Stimulated activated CD8-positive, alpha-beta memory T cell treated with anti-CD3 and anti-CD28 coated beads, Interleukin-4, amount 100 ng/mL, for 24 hours (primary cell): ENCODE data around the gene SERPINA9.
"Not testable (repeated sequence)": the region's sequence is repeated elsewhere in the genome, so short reads cannot be mapped to it uniquely, and the experiment has no call there.

Experiments used
- DNase-seq: peaks from one replicate; pipeline ENCODE4 v3.0.0-alpha.2; 2020; ENCODE audit warnings: low read depth

Gene SERPINA9

DNA sequence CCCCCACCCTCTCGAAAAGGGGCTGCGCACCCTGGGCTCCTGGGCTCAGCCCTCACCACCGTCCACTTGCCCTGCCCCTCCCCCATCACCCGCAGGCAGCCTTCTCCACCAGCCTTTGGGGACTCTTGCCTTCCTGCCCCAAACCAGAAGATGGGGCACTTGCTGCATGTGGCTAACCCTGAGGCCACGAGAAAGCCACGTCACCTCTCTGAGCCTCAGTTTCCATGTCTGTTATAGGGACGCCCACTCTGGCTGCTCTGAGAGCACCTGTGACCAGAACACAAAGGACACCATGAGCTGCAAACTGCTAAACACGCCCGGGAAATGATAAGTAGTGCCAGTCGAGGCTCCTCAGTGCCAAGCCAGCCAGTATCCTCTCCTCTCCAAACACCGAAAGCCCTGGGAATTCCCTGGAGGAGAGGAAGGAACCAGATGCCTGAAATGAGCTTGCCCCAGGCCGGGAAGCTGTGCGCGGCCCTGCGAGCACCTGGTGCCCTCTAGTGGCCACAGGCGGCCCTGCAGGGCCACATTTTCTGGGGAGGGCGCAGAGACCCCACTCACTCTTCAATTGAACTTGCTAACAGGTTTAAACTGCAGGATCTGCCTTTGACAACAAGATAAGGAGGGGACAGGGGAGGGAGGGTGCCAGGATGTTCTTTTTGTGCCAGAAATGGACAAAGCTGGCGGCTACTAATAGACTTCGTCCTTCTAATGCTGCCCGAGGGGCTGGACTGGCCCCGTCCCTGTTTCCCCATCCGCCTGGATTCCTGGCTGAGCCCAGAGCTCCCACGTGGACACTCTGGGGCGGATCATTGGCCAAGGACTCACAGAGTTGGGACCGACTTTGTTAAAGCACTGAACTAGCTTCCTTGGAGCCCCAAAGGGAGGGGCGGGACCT, 10.2 kb upstream of the SERPINA9 start:
- peak; percentile 13 for DNase-seq

DNA sequence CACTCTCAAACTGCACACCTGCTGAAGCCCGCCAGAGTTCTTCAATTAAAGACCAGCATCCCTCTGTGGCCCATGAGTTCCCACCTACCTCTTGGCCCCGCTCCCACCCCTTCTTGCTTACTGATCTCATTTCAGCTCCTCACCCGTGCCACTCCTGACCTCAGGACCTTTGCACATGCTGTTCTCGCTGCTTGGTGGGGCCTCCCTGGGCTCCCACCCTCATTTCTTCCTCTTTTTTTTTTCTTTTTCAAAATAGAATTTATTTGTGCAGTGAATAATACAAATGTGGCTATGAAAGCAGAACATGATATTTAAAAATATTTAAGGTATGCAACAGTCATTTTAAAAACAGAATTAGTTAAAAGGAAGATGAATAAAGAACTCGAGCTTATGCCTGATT, 8.5 kb upstream of the SERPINA9 start:
- DNase-seq: no peak

DNA sequence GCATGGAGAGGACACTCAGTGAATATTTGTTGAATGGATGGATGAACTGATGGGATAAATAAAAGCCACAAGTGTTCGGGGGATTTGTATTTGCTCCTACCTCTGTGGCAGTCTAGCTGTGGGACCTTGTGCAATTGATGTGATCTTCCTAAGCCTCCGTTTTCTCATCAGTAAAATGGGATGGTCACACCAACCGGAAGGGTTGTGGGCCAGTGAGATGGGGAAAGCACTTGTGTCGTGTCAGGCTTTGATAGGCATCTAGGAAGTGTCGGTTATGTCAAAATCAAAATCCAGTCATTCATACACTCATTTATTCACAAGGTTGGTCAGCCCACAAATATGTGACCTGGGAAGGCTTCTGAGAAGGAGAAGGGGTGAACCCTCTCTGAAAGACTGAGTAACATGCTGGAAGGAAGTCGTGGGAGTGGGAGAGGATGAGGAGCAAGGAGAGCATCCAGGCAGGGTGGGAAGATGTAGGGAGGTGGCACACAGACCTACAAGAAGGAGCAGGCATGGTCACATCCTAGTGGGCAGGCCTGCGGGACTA, 7.8 kb upstream of the SERPINA9 start:
- DNase-seq: no peak

DNA sequence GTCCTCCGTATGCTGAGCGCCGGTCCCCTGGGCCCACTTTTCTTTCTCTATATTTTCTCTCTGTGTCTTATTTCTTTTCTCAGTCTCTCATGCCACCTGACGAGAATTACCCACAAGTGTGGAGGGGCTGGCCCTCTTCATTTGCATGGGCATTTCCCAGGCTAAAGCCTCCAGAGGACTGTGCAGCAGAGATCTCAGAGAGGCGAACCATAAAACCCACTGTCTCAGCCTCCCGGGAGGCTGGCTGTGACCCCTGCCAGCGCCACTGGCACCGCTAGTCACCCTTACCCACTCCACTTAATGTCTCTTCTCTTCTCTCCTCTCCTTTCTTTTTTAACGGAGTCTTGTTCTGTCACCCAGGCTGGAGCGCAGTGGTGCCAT, 7.1 kb upstream of the SERPINA9 start:
- no peak for DNase-seq

DNA sequence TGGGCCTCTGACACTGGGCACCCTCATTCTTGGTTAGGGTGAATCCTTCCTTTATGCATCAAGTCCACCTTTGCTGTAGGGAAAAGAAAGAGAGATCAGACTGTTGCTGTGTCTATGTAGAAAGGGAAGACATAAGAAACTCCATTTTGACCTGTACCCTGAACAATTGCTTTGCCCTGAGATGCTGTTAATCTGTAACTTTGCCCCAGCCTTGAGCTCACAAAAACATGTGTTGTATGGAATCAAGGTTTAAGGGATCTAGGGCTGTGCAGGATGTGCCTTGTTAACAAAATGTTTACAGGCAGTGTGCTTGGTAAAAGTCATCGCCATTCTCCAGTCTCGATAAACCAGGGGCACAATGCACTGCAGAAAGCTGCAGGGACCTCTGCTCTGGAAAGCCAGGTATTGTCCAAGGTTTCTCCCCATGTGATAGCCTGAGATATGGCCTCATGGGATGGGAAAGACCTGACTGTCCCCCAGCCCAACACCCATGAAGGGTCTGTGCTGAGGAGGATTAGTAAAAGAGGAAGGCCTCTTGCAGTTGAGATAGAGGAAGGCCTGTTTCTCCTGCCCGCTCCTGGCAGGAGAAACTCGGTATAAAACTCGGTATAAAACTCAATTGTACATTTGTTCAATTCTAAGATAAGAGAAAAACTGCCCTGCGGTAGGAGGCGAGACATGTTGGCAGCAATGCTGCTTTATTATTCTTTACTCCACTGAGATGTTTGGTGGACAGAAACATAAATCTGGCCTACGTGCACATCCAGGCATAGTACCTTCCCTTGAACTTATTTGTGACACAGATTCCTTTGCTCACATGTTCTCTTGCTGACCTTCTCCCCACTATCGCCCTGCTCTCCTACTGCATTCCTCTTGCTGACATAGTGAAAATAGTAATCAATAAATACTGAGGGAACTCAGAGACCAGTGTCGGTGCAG, 6.4 kb upstream of the SERPINA9 start:
- DNase-seq: not testable (repeated sequence)

DNA sequence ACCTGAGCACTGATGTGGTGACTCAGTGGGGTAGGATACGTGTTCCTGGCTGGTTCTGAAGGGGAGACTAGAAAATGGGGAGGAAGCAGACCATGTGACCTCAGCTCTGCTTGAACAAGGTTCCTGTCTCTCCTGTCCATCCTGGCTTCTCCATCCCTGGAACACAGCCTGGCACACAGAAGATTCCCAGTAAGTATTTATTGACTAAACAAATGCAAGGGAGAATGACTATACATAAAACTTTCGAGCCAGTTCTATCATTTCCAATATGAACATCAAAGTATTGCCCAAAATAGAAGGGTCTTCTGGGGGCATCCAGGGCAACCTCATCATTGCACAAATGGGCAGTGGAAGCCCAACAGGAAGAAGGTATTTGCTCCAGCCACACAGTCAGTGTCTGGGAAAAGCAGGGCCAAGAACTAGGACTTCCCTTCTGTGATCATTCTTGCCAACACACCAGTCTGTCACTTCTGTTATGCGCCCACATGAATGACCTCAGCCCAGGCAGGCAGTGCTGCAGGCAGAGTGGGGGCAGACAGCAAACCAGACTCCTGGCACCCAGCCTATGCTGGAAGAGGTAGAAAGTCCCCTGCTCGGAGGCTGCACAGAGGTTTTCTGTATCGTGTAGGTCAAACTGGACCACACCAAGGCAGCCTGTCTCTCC, 5.6 kb upstream of the SERPINA9 start:
- no peak for DNase-seq

DNA sequence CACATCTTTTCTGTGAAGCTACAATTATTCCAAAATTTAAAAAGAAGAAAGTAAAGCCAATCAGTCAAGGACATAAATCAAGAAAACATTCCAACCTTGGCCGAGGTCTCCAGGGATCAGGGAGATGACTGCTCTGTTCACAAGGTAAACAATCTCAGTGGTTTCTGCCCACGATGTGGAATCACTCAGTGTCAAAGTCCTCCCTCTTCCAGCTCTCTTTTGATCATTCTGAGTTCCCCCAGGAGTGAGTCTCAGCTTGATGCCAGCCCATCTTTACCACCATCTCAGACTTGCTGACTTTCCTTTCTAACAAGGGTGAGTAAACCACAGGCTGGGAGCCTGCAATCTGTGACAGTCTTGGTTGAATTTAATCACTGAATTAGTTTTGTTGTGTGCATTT, 4.8 kb upstream of the SERPINA9 start:
- no peak for DNase-seq

DNA sequence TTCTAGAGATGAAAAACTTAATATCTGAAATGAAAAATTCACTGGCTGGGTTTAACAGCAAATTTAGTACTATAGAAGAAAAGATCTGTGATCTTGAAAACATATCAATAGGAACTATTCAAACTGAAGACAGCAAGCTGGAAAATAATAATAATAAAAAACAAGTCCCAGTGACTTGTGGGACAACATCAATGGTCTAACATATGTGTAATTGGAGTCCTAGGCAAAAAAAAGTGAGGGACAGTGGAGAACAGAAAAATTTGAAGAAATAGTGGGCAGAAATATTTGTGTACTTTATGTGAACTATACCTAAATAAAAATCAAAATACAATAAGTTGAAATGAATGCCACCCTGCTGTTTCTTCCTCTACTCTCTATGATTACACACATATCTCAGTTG, 2.4 kb upstream of the SERPINA9 start:
- DNase-seq: no peak

DNA sequence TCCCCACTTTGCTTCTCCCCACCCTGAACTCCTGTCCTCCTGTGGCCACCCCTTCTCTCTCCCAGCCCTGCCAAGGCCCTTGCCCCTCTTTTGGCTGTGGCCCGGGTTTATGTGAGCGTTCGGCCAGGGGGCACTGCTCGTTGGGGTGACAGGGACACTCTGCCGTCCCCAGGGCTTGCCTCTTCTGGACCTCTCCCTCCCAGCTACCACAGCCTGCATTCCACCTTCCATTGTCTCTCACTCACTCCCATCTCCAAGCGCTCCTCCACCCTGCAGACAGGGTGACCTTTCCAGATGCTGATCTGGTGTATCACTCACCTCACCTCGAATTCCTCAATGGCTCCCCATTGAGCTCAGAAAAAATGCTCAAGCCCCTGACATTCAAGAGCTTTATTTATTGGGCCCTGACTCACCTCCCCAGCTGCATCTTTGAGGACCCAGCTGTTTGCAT, 1.4 kb downstream of the SERPINA9 start:
- DNase-seq: no peak

DNA sequence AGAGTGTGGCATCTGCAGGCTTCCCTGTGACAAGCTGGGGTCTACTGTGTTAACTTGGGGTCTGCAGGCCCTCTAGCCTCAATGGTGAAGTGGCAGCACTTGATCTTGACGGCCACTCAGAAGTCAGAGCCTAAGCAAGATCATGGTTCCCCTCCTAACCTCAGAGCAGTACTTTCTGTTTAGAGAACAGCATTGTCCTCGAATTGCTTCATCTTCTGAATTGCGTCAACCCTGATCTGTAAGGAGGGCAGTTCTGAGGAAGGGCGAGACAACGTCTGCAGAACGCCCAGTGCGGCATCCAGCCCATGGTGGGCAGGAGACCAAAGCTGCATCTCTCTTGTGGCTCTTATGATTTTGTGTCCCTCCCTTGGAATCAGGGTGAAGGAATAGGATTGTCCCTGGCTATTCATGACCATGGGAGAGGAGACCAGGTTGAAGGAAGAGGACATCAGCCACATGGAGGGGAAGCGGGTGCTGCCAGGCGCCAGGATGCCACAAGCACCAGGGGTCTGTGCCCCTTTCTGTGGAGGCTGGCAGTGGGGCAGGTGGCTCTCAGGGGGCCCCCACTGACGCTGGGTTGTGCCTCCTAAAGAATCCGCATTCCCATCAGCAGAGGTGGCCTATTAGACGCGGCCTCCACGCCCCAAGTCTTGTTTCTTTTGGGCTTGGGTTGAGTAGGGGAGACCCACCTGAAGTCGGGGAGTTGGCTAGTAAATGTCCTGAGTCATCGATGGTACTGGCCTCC, 2.2 kb downstream of the SERPINA9 start:
- no peak for DNase-seq

DNA sequence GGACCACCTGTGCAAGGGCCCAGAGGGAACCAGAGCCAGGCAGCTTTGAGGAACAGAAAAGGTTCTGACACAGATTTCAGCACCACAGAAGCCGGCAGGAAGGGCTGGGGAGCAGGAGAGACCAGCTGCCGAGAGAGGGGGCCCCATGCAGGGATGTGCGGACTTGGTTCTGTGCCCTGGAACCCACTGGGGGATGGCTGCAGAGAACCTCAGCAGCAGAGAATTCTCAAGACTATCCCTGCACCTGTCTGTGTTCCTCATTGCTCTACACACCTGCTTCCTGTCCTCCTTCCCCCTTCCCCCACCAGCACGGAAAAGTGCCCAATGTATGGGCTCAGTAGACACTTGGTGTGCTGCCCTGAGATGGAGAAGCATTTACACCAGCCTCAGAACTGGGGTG, 3.2 kb downstream of the SERPINA9 start:
- DNase-seq: no peak

DNA sequence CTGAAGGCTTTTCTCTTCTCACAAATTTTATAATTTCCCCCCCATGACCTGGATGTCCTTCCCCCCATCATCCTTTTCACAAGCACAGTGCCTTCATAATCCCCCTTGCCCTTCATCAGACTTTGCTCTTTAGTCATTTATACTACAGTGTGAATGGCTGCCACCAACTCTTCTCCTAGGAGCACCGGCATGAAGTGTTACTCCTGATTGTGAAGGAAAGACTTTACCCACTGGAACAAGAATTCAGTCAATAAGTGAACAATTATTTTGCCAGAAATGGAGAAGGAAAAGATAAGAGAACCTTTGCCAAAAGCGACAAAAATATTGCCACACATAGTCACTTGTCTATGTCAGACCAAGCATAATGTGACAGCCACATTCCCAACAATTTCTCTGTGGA, 5.0 kb downstream of the SERPINA9 start:
- no peak for DNase-seq

DNA sequence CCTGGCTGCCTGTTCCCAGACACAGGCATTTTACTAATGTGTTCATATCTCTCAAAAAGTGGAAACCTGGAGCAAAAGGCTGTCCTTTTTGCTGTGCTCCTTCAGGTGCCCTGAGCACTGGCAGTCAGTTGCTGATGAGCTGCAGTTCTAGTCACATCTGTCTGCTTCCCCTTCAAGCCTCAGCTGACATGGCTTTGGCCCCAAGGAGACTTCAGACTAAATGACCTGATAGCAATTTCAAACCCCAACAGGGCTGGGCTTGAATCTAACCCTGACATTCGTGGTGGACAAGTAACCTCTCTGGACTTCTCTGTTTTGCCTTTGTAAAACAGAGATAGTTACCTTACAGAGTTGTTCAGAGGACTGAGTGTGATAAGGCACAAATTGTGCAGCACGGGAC, 5.7 kb downstream of the SERPINA9 start:
- no peak for DNase-seq

DNA sequence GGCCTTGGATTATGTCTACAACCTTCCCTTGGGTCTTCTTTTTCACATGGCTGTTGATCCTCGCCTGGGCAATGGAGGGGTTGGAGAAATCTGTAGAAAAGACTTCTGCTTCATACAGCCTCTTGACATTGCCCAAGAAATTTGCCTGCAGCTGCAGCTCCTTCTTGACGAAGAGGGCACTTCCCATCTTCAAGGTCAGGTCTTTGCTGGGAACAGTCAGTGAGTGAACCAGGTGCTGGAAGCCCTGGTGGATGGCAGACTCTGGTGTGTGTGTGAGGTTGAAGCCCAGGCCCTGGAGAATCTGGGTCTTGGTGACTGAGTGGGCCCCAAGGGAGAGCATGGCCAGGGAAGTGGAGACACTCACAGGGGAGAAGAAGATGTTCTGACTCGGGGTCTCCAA, 6.7 kb downstream of the SERPINA9 start:
- no peak for DNase-seq

DNA sequence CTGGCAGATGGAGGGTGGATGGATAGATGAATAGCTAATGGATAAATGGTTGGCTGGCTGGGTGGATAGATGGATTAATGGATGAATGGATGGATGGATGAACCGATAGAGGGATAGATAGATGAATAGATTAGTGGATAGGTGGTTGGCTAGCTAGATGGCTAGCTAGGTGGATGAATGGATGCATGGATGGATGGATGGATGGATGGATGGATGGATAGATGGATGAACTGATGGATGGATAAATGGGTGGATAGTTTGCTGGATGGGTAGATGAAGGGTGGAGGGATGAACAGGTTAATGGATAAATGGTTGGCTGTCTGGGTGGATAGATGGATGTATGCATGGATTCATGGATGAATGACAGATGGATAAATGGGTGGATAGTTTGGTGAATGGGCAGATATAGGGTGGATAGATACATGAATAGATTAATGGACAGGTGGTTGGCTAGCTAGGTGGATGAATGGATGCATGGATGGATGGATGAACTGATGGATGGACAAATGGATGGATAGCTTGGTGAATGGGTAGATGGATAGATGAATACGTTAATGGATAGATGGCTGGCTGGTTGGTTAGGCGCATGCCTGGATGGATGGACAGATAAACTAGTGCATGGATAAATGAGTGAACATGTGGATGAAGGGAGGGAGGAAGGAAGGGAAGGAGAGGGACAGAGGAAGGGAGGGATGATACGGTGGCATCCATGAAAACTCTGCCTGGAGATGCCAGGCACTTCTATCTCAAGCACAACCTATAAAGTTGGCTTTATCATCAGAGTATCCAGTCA, 8.1 kb downstream of the SERPINA9 start:
- no peak for DNase-seq

DNA sequence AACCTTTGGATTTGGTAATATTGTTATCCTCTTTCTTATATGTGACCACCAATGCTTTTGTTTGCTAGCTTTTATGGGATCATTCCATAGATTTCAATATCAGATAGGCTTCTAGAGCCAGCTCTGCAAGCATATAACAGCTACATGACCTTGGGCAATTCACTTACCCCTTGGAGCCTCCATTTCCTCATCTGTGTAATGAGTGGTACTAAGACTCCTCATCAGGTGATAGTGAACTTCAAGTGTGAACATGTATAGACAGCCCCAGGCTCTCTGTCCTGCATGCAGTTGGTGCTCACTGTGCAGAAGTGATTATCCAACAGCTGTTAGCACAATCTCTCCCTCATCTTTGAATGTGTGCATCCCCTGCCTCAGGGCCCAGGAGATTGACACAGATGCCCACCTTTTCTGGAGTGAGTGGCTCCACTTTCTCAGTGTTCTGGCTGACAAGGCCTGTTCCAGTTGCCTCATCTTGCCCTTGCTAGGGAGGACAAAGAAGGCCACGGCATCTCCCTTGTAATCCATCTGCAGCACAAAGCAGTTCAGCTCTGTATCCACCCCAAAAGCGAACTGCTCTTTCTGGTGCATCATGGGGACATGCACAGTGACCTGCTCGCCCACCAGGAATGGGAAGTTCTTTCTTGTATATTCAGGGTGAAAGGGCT, 9.2 kb downstream of the SERPINA9 start:
- DNase-seq: no peak

DNA sequence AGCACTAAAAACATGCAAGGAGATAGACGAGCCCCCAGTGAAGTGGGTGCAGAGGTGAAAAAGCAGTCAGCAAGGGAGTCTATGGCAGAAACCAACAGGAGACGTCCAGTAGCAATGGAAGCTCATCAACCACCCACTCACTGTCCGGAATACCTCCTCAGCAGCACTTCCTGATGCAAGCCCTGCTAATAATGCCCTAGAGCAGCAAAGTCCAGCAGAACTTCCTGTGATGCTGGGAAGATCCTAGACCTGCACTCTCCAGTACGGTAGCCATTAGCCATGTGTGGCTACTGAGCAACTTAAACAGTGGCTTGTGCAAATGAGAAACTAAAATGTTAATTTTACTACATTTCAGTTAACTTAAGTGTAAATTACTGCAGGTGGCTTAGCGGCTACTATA, 11.0 kb downstream of the SERPINA9 start:
- no peak for DNase-seq

DNA sequence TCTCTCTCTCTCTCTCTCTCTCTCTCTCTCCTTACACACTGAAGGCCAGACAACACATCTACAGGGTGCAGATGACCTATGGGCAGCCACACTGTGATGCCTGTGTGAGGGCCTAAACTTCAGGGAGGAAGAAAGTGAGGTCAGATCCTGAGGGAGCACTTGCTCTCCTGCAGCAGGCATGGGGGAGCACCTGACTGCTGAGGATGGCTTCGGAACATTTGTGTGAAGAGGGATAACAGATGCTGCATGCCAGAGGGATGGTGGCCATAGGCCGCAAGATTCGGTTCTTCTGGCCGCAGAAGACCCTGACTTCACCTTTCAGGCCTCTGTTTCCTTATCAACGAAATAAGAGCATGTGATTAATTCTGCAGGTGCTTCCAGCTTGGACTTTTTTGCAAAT, 11.7 kb downstream of the SERPINA9 start:
- no peak for DNase-seq

DNA sequence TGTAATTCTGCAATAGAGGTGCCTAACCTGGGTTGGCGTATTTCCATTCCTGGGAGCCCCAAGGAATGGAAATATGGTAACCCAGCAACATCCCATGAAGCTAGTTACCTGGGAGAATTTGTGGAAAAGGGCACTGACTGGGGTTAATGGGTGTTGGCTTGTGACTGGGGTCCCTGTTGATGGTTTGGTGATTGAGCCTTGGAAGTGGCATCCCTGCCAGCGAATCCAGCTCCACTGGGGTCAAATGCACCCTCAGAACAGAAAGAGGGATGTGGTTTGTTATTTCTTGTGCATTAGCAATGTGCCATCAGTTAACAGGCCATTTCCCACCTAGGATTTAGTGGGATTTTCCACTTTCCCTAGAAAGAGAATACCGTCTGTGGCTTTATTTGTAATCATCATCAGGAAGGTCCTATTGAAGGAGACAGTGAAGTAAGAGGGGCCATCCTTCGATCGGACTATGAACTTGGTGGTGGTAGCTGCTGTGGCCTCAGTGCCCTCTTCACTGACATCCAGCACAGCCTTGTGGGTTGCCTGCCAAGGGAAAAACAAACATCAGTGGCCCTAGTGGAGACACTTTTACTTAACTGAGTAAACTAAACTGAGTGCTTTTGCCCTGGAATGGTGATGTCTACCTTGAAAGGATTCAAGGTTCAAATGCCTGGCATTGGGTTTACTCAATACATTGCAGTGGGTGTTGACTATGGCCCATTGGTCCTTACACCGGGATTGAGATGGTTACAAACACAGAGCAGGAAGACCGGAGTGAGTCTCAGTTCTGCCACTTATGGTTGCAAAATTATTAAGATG, 13.0 kb downstream of the SERPINA9 start:
- no peak for DNase-seq
